Activated CD4-positive, alpha-beta T cell treated with anti-CD3 and anti-CD28 coated beads, Interleukin-2, amount 50 U/mL, for 4 hours (primary cell): ENCODE data around the gene FAP.

Experiments used
- DNase-seq, 2 experiments: peaks; one replicate each; pipeline ENCODE4 v3.0.0-alpha.2; 2020

The FAP gene

GRCh38 chr2:162243294-162243693, at the start of gene FAP:
Gene FAP, minus strand, starts transcription at chr2:162243445. Its CDS starts 118 bp downstream, at chr2:162243327.
- no peak for DNase-seq

GRCh38 chr2:162291748-162292147, 48.5 kb upstream of the FAP start:
- DNase-seq = no peak

GRCh38 chr2:162282765-162283425, 39.6 kb upstream of the FAP start:
- no peak for DNase-seq

- no peak for DNase-seq
These were observed 37.4 kb upstream of the FAP start for GRCh38 chr2:162280654-162281053.

- DNase-seq = no peak
These were observed 34.1 kb upstream of the FAP start for GRCh38 chr2:162277381-162277780.

- no peak for DNase-seq
These were observed 24.8 kb upstream of the FAP start for GRCh38 chr2:162267996-162268395.

- DNase-seq = no peak
These were observed 24.3 kb upstream of the FAP start for GRCh38 chr2:162267496-162267895.

- DNase-seq = no peak
These were observed 23.2 kb upstream of the FAP start for GRCh38 chr2:162266460-162266760.

- no peak for DNase-seq
These were observed 22.6 kb upstream of the FAP start for GRCh38 chr2:162265666-162266459.

GRCh38 chr2:162261032-162261945, 18.0 kb upstream of the FAP start:
- no peak for DNase-seq

- no peak for DNase-seq
These were observed 15.4 kb upstream of the FAP start for GRCh38 chr2:162258686-162259085.

- no peak for DNase-seq
These were observed 14.9 kb upstream of the FAP start for GRCh38 chr2:162258169-162258568.

- DNase-seq = no peak
These were observed 14.2 kb upstream of the FAP start for GRCh38 chr2:162257425-162257824.

- DNase-seq = no peak
These were observed 13.3 kb upstream of the FAP start for GRCh38 chr2:162256591-162256991.

GRCh38 chr2:162254236-162254871, 11.1 kb upstream of the FAP start:
- DNase-seq = no peak

- no peak for DNase-seq
These were observed 10.2 kb upstream of the FAP start for GRCh38 chr2:162253435-162253834.

- DNase-seq = no peak
These were observed 8.9 kb upstream of the FAP start for GRCh38 chr2:162252153-162252552.

GRCh38 chr2:162245781-162246180, 2.5 kb upstream of the FAP start:
- no peak for DNase-seq

GRCh38 chr2:162245061-162245460, 1.8 kb upstream of the FAP start:
- no peak for DNase-seq

- no peak for DNase-seq
These were observed 1.3 kb upstream of the FAP start for GRCh38 chr2:162244541-162245031.

- no peak for DNase-seq
These were observed 470 bp upstream of the FAP start for GRCh38 chr2:162243715-162244114.

GRCh38 chr2:162242586-162243280, 512 bp downstream of the FAP start:
- no peak for DNase-seq
